Measurements from ENCODE around the gene DGKG.

DGKG gene

DNA sequence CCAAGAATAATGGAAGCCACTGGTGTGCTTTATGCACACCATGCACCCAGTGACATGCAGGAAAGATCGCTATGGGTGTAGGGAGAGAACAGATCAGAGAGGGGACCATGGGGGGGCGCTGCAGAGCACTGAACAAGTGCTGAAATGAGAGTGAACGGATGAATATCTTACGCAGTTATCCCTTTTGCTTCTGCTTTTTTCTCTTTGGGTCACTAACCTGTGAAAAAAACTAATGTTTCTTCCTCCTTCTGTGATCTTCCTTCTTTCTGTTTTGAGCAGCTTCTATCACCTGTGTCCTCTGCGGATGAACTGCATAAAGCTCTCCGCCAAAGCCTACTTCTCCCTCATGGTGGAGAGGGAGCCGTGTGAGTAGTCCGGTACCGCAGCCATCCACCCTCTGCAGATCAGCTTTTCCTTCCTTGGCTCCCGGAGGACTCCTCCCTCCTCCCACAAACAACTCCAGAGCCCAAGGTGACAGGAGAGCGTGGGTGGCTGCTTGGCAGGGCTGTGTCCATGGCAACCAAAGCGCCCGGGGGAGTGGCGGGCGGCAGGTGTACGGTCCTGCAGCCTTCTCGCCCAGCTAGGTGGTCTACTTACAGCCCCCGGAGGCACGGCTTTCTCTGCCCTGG lies 106.2 kb downstream of the DGKG start:
- DNase-seq: peak; percentile 54
- in situ Hi-C loops (cut with MboI; ENCODE audit: low pct_unique_long_range_greater_than_20kb, low sequenced_read_pairs): loop anchor here (10.0 to 25.0 kb wide), 2 partner anchors 271 to 281 kb away; partner anchors contain the start of gene CRYGS

DNA sequence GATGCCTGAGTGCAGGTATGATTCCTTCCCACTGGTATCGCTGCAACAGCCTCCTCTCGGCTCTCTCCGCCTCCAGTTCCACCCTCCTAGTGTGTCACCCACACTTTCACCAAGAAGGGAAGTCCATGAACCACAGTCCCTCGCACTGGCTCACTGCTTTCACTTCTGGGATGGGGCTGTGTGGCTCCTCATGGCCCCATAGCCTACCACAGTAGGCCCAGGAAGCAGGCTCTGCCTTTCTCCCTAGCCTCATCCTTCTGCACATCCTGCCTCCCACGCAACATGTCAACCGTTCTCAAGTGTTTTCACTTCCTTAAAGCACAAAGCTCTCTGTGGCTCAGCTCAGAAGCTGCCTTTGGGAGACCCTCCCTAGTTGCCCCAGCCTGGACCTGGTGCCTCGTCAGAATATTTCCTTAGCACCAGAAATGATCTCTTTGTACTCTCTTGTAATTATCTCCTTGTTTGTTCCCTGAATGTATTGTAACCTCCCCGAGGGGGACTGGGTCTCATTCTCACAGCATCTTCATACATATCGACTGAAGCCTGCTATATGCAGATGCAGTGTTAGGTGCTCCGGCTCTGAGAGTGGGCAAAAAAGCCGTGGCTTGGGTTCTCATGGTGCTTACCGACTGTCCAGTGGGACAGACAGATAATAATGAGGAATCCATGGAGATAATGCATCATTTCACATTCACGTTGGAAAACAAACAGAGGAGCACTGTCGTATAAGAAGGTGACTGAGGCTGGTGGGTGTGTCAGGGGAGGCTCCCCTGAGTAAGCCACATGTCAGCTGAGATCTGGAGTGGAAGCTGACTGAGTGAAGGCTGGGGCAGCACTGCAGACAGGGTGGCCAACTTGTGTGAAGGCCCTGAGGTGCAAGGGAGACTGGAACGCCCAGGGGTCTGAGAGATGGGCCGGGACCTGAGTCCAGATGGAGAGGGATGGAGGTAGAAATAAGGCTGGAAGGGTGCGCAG lies 107.1 kb downstream of the DGKG start:
- in situ Hi-C loops (cut with MboI; ENCODE audit: low pct_unique_long_range_greater_than_20kb, low sequenced_read_pairs): loop anchor here (10.0 to 25.0 kb wide), 2 partner anchors 270 to 282 kb away; partner anchors contain the start of gene CRYGS
- DNase-seq: peak; percentile 84

DNA sequence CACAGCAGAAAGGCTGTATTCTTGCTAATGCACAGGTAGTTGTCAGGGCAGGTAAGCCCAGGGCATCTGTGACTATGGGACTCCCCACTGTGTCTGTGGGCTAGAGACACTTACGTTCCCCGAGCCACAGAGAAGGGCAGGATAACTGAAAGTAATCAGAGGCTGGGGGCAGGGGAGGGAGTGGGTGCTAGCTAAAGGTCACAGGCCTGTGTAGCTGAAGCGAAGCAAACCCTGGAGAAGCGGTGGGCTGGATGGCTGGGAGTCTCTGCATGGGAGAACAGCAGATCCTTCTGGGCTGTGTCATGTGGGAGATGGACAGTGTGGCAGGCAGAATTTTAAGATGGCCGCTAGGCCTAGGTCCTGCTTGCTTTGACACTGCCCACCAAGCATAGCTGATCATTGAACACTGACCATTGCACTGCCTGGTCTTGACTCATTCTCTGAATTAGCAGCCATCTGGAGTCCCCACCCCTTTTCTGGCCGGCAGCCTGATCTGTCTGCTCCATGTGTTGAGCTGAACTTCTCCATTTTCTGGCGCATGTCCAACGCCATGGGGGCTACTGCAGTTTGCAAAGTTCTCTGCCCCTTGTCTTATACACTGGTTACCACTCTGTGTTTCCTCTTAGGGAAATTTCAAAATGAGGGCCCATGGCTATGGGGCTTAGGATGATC lies 110.0 kb downstream of the DGKG start:
- DNase-seq: peak; percentile 33
- in situ Hi-C loops (cut with MboI; ENCODE audit: low pct_unique_long_range_greater_than_20kb, low sequenced_read_pairs): loop anchor here (10.0 to 25.0 kb wide), 2 partner anchors 267 to 285 kb away; partner anchors contain the start of gene CRYGS

DNA sequence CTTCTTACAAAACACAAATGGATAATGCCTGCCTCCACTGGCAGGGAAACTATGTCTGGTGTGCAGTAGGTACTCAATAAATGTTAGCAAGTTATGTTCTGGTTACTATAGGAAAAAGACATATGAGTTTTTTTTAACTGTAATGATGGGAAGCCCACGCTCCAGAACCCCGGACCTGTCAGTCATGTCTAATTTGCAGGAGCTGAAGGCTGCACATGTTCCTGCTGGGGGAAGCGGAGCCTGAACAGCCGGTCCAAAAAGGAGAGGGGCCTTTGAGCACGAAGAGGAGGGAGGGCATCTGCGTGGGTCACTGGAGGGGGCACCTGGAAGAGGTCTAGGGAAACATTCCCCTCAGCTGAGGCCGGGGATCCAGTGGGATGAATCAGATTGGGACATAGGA lies 113.2 kb downstream of the DGKG start:
- in situ Hi-C loops (cut with MboI; ENCODE audit: low pct_unique_long_range_greater_than_20kb, low sequenced_read_pairs): no loop called here
- DNase-seq: no peak

DNA sequence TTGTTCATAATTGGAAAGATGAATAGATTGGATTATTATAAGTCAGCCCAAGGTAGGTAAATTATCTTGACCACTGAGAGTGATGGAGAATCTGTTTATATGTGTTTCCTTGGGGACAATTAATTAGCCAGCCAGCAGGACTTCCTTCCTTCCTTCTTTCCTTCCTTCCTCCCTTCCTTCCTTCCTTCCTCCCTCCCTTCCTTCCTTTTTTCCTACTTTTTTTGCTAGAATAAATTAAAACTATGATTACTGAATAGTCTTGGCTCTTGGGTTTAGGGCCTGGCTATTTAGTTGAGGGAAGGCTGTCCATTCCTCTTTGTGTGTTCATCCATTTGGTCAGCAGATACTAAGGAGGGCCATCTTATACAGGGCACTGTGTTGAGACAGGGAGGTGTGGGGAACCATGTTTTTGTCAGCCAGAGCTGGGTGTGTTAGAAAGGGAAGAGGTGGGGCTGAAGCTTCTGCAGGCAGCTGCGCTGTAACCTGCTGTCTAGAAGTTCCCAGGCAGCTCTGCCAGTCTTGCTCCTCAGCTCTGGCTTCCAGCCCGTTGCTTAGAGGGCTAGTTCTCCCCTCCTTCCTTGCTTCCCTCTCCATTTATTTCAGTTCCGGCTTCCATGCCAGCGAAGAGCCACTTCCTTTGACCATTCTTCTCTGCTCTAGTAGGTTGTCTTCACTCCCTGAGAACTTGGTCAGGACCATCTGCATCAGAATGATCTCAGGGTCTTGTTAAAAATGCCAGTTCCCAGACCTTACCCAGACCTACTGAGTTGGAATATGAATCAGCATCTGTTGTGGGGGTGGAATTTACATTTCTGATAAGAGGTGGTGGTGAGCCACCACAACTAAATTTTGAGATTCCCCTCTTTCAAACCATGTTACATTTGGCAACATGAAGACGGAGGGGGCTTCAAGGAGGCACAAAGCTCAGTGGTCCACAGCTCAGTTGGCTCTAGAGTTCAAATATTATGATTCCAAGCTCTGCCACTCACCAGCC lies 113.9 kb downstream of the DGKG start:
- DNase-seq: peak; percentile 28
- in situ Hi-C loops (cut with MboI; ENCODE audit: low pct_unique_long_range_greater_than_20kb, low sequenced_read_pairs): no loop called here

DNA sequence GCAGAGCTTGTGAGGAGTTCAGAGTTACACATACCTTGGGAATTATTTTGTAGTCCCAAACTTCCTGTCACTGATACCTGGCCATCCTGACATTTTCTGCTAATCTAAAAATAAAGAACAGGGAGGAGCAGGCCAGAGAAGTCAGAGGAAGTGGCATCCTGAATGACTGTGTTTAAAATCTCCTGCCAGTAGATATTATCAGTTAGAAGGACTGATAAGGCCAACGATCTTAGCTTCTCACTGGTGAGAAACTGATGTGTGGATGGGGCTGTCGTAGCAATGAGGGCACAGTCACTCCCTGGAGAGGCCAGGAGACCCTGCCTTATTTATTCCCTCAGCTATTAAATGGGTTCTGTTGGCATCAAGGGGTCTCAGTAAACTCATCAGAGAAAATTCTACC lies 115.1 kb downstream of the DGKG start:
- in situ Hi-C loops (cut with MboI; ENCODE audit: low pct_unique_long_range_greater_than_20kb, low sequenced_read_pairs): no loop called here
- DNase-seq: no peak

DNA sequence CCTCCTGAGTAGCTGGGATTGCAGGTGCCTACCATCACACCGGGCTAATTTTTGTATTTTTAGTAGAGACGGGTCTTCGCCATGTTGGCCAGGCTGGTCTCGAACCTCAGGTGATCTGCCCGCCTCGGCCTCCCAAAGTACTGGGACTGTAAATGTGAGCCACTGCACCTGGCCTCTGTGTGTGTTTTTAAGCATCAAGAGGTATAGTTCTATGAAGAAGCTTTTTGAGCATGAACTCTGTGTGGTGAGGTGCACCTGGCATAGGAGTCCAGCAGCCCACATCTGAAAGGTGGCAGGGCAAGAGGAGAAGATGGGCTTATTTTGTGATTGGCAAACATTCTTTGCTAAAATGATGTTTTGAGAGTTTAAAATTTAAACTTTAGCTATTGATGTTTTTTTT lies 118.0 kb downstream of the DGKG start:
- DNase-seq: no peak
- in situ Hi-C loops (cut with MboI; ENCODE audit: low pct_unique_long_range_greater_than_20kb, low sequenced_read_pairs): no loop called here

DNA sequence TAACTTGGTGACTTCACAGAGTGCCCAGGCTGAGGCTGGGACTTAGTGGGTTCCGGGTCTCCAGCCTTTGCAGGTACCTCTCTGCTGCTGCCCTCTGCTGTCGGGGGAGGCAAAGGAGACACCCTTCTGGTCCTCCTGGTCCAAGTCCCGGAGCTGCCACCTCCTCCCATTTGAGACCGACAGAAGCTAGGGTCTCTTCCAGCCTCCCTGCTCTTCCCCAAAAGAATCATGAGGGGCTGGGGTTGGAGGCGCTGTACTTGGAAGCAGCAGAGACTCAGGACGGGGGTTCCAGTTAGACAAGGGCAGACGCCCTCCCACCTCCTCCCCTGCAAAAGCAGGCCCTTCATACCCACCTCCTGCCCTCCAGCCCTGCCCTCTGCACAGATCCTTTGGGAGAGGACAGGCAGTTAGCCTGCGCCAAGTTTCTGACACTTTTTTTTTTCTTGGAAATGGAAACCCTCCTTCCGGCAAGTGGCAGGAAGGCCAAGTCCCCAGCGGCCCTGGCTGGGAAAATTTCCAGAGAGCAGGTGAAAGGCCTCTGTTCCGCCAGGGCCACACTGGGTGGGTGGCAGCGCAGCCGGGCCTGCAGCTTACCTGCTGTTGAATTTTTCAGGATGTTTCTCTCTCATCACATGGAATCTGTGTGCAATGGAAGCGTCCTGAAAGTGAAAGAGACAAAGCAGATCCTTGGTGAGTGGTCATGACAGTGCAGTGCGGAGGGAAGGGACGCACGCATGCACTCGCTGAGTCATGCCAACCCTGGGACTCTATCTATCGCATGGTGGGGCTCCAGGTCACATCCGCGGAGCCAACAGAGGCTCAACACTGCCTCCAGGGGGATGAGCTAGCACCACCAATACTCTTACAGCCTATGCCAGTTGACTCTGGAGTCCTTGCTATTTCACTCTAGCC lies 119.9 kb downstream of the DGKG start:
- peak; percentile 92 for DNase-seq
- in situ Hi-C loops (cut with MboI; ENCODE audit: low pct_unique_long_range_greater_than_20kb, low sequenced_read_pairs): no loop called here

DNA sequence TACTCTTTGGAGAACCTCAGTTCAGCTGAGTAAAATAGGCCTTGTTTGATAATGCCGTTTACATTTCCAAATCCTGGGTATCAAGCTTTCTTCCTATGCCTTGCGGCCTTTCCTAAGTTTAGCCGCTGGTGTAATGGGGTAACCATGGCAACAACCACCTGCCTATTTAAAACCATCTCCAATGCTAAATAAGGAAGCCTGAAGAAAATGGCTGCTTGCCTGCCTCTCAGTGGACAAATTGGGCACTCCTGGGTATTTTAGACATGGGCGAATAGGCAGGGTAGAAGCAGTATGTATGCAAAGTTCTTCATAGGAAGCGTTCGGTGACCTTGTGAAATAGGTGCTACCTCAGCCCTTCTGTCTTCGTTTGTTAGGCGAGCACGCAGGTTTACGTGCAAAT lies 122.7 kb downstream of the DGKG start:
- peak; percentile 35 for DNase-seq
- in situ Hi-C loops (cut with MboI; ENCODE audit: low pct_unique_long_range_greater_than_20kb, low sequenced_read_pairs): no loop called here

DNA sequence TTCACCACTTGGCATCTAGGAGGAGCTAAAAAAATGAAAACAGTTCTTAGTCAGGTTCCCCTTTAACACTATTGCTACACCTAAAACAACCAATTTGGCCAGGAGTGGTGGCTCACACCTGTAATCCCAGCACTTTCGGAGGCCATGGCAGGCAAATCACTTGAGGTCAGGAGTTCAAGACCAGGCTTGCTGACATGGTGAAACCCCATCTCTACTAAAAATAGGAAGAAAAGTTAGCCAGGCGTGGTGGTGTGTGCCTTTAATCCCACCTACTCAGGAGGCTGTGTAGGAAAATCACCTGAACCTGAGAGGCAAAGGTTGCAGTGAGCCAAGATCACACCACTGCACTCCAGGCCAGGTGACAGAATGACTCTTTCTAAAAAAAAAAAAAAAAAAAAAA lies 124.1 kb downstream of the DGKG start:
- in situ Hi-C loops (cut with MboI; ENCODE audit: low pct_unique_long_range_greater_than_20kb, low sequenced_read_pairs): no loop called here
- DNase-seq: no peak

DNA sequence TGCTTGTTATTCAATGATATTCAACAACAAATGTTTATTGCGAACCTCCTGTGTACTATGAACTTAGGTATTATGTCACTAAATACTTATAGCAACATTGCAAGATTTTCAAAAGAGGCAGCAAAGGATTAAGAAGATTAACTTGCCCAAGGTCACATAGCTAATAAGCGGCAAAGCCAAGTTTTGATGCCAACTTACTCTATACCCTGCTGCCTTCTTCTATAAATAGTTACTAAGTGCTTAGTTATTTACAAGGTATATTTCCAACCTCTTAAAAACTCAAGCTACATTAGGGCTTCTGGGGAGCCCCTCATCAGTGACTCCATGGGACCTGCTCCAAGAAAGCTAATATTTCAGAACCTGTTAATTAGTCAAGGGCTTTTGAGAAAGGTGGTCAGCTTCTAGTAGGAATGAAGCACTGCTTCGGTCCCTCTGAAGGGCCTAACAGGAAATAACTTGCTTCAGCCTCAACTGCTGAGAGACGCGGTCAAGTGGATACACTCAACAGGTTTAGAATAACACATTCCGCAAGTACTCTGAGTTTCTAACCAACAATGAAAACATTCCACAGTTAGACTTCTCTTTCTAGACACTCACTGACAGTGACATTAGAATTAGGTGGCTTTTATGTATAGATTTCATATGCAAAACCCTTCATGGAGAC lies 125.5 kb downstream of the DGKG start:
- in situ Hi-C loops (cut with MboI; ENCODE audit: low pct_unique_long_range_greater_than_20kb, low sequenced_read_pairs): no loop called here
- no peak for DNase-seq

DNA sequence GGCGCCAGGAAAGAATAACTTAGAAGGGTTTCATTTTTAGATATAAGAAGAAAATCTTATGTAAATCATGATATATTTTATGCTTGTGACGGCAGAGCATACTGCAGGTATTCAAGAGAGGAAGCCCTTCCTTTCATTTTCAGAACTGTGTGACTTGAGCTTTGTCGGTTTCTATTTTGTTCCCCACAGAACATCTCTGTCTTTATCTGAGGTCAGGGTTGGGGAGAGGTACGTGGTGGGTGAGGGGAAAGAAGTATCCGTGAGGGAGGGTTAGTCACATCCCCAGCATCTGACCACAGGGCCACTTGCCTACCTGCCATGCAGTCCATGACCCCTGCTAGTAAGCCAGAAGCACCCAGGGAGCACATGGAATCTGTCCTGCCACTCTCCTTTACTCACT lies 126.5 kb downstream of the DGKG start:
- in situ Hi-C loops (cut with MboI; ENCODE audit: low pct_unique_long_range_greater_than_20kb, low sequenced_read_pairs): no loop called here
- DNase-seq: no peak

DNA sequence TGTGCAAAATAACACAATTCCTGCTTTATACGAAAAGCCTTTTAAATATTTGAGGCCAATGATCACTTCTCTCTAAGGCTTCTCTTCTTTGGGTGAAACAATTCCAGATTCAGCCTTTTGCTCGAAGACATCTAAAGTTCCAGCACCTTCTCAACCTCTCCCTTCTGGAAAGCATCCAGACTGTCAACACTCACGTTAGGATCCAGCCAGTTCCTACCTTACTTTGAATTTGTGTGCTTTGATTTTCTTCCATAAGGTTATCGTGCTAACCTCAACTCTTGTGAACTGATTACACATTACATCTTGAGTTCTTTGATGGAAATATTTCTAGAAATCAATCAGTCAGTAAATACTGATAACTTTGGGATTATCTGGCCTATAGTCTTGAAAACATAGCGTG lies 127.9 kb downstream of the DGKG start:
- in situ Hi-C loops (cut with MboI; ENCODE audit: low pct_unique_long_range_greater_than_20kb, low sequenced_read_pairs): no loop called here
- DNase-seq: no peak

DNA sequence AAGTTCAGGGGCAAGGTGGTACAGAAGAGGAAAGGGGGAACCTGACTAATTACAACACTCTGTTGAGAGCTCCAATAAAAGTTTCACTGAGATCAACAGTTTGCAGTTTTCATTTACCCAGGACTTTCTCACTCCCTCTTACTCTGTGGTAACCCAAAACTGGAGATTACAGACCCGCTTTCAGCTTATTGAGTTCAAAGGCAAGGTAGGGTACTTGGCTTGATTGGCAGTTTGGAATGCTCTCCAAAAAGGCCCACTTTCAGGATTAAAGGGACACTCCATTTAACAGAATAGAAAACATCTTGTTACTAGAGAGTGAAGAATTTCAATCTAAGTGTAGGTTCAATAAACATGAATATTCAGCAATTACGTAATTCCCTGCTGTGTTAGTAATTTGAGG lies 135.6 kb downstream of the DGKG start:
- in situ Hi-C loops (cut with MboI; ENCODE audit: low pct_unique_long_range_greater_than_20kb, low sequenced_read_pairs): no loop called here
- no peak for DNase-seq

DNA sequence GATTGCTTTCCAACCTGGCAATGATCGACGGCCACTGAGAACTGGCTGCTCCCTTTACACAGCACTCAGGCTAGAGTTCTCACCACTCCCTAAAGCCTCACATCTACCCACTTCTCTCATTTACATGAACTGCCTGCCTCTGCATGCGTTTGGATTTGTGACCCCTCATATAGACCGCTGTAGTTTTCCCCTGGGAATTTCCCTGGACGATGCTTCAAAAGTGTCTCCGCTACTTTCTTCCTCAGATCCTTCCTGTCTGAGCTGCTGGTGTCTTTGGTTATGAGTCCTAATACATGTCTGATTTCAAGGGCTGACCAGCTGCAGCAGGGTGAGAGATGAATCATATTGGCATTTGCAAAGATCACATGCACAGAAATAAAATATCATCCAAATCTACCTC lies 136.4 kb downstream of the DGKG start:
- no peak for DNase-seq
- in situ Hi-C loops (cut with MboI; ENCODE audit: low pct_unique_long_range_greater_than_20kb, low sequenced_read_pairs): no loop called here

DNA sequence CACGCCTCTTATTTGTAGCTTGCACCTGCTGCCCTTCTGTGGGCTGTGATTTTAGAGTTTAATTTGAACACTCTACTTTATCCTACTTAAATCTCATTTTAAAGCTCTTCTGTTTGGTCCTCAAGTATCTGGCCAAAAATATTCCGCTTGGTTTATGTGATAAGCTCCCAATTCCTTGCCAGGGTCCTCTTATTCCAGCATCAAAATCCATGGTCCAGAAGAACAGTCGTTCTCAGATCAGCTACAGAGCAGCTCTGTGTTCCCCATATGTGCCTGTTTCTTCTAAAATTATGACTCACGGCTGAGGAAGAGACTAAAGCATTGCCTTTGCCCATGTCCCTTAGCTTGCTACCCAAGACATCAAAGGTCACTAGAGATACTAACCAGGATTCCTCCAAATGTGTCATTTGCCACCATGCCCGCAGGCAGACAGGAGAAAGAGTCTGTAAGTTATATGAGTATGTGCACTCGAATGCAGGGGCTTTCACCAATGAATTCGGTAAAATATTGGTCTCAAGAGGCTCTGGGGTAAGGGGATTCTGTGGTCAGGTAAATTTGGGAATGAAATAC lies 137.9 kb downstream of the DGKG start:
- no peak for DNase-seq
- in situ Hi-C loops (cut with MboI; ENCODE audit: low pct_unique_long_range_greater_than_20kb, low sequenced_read_pairs): no loop called here

DNA sequence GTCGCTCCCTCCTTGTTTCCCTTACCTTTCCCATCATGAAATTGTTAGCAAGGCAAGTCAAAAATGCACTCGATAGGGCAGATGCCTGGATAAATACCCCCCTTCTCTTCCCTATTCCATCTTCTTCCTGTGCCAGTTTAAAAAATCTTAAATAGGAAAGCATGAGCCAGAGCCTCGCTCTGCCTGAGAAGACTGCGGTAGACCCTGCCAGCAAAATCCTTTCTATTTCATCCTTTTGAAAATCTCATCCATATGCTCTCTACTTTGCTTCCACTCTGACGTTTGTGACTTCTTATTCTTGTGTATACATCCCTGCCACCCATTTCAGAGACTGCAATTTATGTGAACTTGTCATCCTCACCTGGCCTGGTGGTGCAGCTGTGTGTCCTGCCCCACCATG lies 138.6 kb downstream of the DGKG start:
- no peak for DNase-seq
- in situ Hi-C loops (cut with MboI; ENCODE audit: low pct_unique_long_range_greater_than_20kb, low sequenced_read_pairs): no loop called here
